H54 (cell line): ENCODE measurements around the gene SSH2.
"Not testable (repeated sequence)": the region's sequence is repeated elsewhere in the genome, so short reads cannot be mapped to it uniquely, and the experiment has no call there.

Experiments
- DNase-seq: peaks from one replicate; pipeline ENCODE4 v3.0.0; 2011; ENCODE audit warnings: low spot score, mixed read lengths; ENCODE audit not compliant: insufficient read length
- FAIRE-seq: peaks from 3 replicates; lab custom pipeline; 2011; peaks lifted over from hg19 to GRCh38; lab: Jason Lieb, UNC
- POLR2A ChIP-seq: IDR thresholded peaks from 2 replicates; pipeline ENCODE4 v1.6.1; 2011; ENCODE audit warnings: low read depth, mild to moderate bottlenecking, low read length

The SSH2 gene

GRCh38 chr17:29914819-29915537 lies 15.1 kb downstream of the SSH2 start:
- FAIRE-seq (no peak), DNase-seq (no peak)
- TF ChIP-seq POLR2A, result no peak

DNA sequence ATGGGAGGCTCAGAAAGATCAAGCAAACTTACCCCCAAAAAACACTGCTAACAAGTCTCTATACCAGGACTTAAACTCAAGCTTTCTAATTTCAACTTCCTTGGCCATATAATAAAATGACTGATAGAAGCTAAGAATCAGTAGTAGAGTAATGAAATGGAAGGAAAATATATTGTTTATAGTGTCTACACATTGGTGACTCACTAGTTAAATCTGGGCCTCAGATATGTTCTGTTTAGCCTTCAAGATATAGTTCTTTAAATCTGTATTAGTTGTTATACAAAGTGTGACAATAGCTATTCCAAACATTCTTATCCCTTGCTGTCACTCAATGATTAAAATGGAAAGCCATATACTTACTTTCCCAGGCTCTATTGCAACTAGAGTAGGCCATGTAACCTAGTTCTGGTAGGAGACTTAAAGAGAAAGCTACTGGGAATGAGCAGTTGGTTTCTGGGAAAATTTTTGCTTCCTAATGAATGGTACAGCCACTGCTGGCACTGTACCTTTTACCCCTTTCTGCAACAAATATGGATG lies 18.3 kb downstream of the SSH2 start:
- TF ChIP-seq POLR2A, result no peak
- FAIRE-seq, result no peak
- no peak for DNase-seq

- no peak for FAIRE-seq
- TF ChIP-seq POLR2A, result no peak
- DNase-seq, result no peak
Observed at GRCh38 chr17:29909236-29910003, 20.6 kb downstream of the SSH2 start.

DNA sequence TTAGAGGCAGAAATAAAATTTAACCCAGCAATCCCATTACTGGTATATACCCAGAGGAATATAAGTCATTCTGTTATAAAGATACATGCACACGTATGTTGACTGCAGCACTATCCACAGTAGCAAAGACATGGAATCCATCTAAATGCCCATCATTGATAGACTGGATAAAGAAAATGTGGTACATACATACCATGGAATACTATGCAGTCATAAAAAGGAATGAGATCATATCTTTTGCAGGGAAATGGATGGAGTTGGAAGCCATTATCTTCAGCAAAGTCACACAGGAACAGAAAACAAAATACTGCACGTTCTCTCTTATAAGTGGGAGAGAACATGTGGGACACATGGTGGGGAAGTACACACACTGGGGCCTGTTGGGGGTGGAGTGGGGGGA lies 23.1 kb downstream of the SSH2 start:
- no peak for TF ChIP-seq POLR2A
- FAIRE-seq (no peak), DNase-seq (no peak)

DNA sequence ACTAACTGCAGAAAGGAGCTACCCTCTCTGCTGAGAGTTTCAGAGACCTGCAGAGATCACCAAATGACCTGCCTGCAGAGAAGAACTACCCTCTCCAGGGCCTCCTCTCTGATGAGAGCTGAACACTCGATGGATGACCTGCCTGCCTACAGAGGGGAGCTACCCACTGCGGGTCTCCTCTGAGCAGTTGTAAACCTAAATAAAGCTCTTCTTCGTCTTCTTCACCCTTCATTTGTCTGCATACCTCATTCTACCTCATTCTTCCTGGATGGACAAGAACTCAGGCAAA lies 24.2 kb downstream of the SSH2 start:
- DNase-seq, result no peak
- no peak for TF ChIP-seq POLR2A
- no peak for FAIRE-seq

DNA sequence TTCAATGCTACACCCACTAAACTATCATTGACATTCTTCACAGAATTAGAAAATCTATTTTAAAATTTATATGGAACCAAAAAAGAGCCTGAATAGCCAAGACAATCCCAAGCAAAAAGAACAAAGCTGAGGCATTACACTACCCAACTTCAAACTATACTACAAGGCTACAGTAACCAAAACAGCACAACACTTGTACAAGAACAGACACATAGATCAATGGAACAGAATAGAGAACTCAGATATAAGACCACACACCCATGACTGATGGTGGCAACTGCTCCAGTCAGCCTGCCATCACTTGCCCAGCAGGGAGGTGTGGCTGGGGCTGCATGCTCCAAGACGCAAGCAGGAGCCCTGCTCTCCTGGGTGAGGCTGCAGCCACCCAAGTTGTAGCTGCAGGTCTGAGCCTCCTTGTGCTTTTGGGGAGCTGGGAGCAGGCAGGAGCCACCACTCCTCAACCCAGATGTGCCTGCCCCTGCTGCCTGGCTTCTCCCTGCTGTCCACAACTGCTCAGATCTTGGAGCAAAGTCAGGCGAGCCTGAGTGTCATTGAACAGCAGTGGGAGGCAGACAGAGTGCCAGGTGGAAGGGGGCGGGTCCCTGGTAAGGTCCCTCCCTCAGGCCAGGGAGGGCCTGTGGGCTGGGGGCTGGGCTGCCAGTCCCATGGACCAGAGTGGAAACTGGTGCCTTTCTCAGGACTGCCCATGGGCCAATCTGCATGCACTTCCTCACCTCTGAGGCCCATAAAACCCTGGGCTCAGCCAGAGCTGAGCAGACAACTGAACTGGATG lies 24.7 kb downstream of the SSH2 start:
- TF ChIP-seq POLR2A, result no peak
- DNase-seq (no peak), FAIRE-seq (no peak)

GRCh38 chr17:29903471-29903870 lies 26.6 kb downstream of the SSH2 start:
- no peak for TF ChIP-seq POLR2A
- DNase-seq (no peak), FAIRE-seq (no peak)

DNA sequence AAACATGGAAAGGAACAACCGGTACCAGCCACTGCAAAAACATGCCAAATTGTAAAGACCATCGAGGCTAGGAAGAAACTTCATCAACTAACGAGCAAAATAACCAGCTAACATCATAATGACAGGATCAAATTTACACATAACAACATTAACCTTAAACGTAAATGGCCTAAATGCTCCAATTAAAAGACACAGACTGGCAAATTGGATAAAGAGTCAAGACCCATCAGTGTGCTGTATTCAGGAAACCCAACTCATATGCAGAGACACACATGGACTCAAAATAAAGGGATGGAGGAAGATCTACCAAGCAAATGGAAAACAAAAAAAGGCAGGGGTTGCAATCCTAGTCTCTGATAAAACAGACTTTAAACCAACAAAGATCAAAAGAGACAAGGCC lies 32.9 kb downstream of the SSH2 start:
- FAIRE-seq, DNase-seq: not testable (repeated sequence)

DNA sequence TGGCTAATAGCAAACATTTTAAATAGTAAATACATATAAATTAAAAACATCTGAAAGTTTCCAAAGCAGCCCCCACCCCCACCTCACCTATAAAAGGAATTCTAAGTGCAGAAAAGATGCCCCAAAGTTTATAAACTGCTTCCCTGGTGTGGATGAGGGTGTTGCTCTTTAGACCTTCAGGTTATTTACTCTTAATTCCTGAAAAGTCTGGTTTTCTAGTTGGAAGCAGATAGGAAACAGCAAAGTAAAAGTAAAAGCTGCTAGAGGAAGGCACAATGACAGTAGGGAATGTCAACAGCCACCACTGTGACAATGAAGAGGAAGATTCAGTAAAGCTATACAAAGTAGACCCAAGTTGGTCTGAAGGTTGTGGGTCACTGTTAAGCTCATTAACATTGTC lies 37.8 kb downstream of the SSH2 start:
- TF ChIP-seq POLR2A, result no peak
- FAIRE-seq (no peak), DNase-seq (no peak)

- DNase-seq (no peak), FAIRE-seq (no peak)
- TF ChIP-seq POLR2A, result no peak
Observed at GRCh38 chr17:29891131-29891530, 38.9 kb downstream of the SSH2 start.

- FAIRE-seq (no peak), DNase-seq (no peak)
- no peak for TF ChIP-seq POLR2A
Observed at GRCh38 chr17:29885031-29885640, 44.9 kb downstream of the SSH2 start.

DNA sequence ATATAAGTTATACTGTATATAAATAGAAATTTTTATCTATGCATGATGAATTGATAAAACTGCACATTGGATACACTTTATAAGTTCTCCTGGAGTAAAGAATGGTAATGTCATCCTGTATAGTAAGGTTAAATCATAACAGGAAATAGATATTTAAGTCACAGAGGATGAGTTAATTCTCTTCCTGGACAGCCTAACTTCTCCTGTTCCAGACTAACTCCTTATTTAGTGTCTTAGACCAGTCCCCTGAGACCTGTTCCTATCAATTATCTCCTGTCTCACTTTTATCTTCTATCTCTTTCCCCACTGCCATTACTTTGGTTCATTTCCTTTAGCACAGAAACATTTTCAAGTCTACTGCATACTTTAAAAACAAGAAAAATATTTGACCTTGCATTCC lies 46.5 kb downstream of the SSH2 start:
- FAIRE-seq (no peak), DNase-seq (no peak)
- no peak for TF ChIP-seq POLR2A

- DNase-seq (no peak), FAIRE-seq (no peak)
- TF ChIP-seq POLR2A, result no peak
Observed at GRCh38 chr17:29881256-29881655, 48.8 kb downstream of the SSH2 start.

DNA sequence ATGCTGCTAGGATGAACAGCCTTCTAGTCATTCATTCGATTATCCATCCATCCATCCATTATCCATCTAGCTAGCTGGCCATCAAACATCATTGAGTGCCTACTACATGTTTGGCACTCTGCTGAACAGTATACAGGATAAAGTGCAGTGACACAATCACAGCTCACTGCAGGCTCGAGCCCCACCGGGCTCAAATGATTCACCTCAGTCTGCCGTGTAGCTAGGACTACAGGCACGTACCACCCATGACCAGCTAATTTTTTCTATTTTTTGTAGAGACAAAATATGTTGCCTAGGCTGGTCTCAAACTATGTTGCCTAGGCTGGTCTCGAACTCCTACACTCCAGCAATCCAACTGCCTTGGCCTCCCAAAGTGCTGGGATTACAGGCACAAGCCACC lies 50.0 kb downstream of the SSH2 start:
- DNase-seq (no peak), FAIRE-seq (peak; percentile 50)
- TF ChIP-seq POLR2A, result no peak
